GM21528 (cell line): Measurements from ENCODE around the gene LRCH4.

ENCODE experiments used
- ATAC-seq: cut with Tn5 transposase; IDR thresholded peaks from one replicate; pipeline ENCODE4 v1.9.1; 2021; ENCODE audit warnings: mild to moderate bottlenecking, moderate library complexity; ENCODE audit not compliant: unreplicated experiment, low FRiP score

The LRCH4 gene

DNA sequence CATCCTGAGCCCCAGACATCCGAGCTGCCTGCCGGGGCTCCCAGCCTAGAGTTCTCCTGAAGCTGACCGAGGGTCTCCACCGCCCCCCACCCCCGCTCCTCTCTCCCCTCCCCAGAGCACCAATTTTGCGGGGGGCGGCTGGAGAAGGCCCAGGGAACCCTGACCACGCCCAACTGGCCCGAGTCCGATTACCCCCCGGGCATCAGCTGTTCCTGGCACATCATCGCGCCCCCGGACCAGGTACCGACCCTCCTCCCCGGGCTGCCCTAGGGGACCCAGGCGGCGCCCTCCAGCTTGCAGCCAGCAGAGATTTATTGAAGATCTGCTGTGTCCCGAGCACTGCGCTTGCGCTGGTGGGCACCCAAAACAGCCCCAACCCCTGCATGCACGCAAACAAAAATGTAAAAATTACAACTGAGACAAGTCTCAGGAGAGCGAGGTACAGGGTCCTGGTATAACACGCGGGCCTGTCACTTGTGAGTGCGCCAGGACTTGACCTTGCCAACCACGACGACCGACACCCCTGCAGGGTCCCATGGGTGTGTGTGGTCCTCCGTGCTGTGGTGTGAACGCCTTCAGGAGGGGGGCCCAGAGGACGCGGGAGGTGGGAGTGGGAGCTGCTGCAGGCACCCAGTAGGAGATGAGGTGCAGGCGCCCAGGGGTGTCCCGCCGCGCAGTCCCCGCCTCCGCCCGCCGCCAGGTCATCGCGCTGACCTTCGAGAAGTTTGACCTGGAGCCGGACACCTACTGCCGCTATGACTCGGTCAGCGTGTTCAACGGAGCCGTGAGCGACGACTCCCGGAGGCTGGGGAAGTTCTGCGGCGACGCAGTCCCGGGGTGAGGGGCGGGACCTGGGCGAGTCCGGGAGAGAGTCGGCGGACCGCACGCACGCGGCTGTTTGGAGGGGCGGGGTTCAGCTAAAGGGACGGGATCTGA is 19.3 kb upstream of the LRCH4 start:
- ATAC-seq, result no peak

DNA sequence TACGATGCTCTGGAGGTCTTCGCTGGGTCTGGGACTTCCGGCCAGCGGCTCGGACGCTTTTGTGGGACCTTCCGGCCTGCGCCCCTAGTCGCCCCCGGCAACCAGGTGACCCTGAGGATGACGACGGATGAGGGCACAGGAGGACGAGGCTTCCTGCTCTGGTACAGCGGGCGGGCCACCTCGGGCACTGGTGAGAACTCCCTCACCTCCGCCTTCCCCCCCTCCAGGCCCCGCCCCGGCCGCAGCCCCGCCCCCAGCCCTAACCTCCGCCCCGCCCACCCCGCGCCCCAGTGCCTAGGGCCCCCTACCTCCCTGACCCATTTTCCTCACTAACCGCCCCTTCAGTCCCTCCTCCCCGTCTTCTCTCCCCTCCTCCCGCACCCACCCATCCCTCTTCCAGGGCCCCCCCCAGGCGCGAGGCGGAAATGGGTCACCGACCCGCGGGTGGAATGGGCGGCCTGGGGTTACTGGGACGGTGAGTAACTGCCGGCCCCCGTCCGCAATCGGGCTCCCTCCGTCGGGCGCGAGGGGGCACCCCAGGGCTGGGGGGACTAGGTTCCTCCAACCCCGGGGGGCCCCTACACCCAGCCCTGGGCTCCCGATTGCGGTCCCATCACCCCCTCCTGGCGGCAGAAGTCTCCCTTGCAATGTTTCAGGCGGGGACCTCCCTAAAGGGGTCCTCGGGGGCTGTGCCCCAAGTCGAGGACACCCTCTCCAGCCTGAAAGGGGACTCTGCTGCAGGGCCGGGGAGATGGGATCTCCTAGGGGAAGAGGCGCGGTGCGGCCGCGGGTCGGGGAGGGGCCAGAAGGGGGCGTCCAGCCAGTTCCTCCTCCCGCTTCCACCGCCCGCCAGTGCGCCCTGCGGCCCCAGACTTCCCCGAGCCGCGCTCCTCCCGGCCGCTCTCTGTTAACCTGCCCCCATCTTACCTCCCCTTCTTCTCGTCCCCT is 18.4 kb upstream of the LRCH4 start:
- no peak for ATAC-seq

DNA sequence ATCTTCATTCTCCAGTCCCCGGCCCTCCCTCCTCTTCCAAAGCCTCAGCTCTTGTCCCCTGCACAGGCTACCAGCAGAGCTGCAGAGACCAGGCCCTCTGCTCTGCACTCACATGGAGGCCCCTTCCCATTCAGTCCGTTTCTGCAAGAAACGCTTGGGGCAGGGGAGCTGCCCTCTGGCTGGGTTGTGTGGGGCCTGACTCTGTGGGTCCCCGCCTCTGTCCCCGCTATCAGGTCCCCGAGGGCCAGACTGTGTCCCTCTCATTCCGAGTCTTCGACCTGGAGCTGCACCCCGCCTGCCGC is 17.7 kb upstream of the LRCH4 start:
- ATAC-seq, result no peak

DNA sequence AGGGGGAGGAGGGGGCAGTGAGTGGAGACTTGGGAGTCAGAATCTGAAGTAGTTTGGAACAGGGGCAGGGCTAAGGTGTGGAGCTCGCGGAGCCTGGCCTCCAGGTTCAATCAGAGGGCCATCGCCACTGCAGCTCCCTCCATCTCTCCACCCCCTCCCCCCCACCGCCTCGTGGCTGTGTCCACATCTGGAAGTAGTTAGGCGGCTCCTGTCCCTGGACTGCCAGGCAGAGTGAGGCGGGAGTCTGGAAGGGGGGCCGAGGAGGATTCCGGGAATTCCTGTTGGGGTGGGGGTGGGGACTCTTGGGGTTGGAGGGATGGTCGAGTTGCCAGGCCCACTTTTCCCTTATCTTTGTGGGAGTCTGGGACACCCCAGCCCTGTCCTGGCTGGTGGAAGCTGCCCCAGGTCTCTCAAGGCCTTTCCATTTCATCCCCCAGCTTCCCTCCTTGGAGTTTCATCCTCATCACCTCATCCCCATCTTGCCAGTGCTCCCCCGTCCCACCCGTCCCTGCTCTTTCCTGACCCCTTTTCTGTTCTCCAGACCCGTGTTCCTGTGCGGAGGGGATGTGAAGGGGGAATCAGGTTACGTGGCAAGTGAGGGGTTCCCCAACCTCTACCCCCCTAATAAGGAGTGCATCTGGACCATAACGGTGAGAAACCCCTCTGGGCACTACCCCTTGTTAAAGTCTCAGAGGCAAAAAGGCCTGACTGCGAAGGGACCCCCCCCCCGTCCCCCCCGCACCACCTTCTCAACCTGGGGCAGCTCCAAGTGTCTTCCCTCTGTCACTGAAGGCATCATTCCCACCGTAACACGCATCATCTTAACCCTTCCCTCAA is 17.2 kb upstream of the LRCH4 start:
- ATAC-seq, result no peak

DNA sequence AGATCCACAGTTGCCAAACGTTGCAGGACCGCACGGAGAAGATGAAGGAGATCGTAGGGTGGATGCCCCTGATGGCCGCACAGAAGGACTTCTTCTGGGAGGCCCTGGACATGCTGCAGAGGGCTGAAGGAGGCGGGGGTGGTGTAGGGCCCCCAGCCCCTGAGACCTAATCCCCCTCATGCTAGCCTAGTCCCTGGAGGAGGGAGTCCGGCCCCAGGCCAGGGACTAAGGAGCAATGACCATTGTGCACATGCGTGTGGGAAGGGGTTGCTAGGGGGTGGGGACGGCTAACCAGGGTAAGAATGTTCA is 14.8 kb upstream of the LRCH4 start:
- ATAC-seq, result no peak

DNA sequence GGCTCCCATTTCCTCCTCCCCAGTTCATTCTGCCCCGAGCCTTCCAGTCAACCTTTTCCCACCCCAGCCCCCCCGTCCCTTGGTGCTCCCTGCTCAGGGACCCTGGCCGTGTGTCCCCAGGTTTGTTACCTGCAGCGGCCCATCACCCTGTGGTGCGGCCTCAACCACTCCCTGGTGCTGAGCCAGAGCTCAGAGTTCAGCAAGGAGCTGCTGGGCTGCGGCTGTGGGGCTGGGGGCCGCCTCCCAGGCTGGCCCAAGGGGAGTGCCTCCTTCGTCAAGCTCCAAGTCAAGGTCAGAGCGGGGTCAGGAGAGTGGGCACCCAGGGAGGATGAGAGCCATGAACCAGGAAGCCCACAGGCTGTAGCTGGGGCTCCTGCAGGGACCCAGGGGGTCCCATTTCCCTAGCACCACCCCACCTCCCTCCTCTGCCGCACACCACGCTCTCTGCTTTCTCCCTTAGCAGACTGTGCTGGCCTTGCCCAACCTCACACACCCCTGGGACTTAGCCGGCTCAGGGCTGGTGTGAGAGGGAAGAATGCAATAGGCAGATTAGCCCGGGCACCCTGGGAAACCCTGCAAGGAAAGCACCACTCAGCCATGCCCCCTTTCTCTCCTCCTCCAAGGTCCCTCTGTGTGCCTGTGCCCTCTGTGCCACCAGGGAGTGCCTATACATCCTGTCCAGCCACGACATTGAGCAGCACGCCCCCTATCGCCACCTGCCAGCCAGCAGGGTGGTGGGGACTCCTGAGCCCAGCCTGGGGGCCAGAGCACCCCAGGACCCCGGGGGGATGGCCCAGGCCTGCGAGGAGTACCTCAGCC is 14.2 kb upstream of the LRCH4 start:
- no peak for ATAC-seq

DNA sequence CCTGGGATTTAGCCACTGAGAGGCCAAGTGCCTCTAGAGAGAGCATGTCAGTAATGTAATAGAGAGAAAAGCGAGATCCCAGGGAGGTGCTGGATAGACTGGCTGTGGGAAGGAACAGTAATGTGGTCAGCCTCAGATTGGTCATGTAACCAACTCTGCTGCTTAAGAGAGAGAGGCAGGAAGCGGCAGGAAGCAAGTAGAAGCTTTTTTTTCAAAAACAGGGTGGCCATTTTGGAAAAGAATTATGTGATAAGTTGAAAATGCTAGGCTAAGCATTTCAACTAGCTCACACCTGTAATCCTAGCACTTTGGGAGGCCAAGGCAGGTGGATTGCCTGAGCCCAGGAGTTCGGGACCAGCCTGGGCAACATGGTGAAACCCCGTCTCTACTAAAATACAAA is 12.5 kb upstream of the LRCH4 start:
- ATAC-seq, result no peak

DNA sequence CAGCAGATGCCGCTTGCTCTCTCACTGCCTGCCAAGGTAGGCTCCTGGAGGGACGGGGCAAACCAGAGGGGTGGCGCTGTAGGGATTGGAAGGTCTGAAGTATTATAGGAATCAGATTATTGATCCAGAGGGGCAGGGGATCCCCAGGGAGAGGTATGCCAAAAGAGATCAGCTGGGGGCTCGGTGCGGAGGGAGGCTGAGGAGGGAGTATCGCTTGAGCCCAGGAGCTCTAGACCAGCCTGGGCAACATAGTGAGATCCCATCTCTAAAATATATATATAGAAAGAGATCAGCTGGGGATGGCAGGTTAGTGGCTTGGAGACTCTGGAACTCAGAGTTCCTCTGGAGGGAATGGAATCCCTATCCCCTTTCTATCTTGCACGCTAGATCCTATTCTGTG is 9.3 kb upstream of the LRCH4 start:
- ATAC-seq, result no peak

DNA sequence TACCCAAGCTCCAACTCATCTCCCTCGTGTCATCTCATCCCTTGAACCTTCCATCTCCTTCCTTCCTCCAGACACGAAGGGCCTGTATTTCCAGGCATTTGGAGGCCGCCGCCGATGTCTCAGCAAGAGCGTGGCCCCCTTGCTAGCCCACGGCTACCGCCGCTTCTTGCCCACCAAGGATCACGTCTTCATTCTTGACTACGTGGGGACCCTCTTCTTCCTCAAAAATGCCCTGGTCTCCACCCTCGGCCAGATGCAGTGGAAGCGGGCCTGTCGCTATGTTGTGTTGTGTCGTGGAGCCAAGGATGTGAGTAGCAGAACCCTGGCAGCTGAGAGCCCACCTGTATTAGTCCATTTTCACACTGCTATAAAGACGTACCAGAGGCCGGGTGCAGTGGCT is 5.7 kb upstream of the LRCH4 start:
- ATAC-seq, result no peak

DNA sequence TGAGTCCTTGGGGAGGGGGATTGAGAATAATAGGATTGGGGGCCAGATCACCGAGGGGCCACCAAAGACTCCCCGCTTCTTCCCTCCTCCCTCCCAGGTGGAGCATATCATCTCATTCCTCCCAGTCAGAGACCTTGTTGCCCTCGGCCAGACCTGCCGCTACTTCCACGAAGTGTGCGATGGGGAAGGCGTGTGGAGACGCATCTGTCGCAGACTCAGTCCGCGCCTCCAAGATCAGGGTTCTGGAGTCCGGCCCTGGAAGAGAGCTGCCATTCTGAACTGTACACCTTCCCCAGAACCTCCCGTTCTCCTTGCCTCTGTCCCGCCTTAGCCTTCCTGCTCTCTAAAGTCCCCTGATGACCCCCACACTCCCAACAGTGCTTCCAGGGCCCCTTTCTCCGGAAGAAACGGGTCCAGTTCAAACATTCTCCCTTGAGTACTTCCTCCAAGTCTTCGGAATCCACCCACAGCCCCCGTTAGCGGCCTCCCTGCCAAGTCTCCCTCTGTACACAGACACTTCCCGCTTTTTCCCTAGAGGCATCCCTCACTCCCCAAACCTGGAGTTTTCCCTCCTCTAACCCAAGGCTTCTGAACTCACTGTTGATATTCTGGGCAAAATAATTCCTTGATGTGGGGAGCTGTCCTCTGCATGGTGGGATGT is 4.3 kb upstream of the LRCH4 start:
- no peak for ATAC-seq

DNA sequence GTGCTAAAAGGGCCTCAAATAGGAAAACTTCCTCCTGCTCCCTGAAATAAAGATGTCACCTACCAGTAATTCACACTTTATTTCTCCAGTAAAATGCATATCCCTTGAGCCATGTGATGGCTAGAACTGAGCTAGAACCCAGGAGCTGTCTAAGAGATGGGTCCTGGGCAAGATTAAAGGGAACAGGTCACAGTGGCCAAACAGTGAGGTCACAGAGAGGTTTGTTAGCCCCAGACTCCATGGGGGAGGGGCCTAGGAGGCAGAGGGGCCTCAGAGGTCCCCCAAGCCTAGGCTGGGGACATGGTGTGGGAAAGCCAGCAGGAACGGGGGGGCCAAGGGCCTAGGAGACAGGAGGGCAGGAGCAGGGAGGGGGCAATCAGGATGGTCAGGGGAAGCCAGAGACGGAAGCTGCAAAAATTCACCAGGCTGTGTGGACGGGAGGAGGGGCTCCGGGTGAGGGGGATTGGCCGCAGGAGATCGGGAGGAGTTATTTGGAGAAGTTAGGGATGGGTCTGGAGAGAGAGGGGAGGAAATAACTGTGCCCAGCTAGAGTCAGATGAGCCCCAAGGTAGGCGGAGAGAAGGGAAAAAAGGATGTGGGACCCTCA is 3.5 kb upstream of the LRCH4 start:
- ATAC-seq, result no peak

DNA sequence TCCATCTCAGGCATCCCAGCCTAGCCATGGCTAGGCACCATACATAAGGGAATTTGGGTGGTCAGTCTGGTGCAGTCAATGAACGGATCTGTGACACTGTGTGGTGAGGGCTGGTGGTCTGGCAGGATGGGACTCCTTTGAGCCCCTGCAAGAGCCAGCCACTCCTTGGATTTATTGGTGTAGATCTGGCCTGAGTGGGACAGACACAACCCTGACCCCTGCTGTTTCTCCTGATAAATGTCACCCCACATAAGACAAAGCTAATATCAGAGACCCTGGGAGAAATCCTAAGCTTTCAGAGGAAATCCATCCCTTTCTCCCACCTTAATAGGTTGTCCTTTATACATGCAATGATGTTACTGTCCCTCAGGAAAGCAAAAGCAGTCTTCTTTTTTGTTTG is 2.5 kb upstream of the LRCH4 start:
- no peak for ATAC-seq

DNA sequence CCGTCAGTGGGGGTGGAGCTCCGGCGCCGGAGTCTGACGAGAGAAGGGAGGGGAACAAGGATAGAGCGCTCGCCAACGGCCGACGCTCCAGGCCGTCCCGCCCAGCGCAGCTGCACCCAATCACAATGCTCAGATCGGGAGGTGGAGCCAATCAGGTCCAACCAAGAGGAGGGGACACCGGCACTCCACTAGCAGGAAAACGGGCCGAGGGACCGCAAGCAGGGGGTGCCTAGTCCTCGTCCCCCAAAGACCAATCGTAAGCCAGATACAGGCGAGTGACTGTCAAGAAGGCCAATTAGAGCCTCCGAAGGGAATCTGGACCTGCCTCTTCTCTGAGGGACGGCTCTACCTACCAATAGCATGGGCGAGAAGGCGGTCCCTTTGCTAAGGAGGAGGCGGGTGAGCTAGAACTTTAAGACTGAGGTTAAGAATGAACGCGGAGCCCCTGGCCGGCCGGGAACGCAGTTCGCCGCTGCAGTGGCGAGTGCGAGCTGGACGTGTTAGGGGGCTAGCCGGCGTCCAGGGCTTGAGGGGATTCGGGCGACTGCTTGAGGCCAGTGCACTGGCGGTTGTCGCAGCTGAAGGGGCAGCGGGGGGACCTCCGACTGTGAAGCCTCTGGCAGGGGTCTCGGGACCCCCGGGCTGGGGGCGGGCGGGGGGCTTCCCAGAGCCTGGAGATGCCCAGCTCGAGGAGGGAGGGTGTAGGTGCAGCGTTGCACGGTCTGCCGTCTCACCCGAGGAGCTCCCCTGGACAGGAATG is 517 bp upstream of the LRCH4 start, which contains the start of gene FBXO24:
FBXO24 (plus strand) TSS at position 63 of the 760 bp plus-strand sequence; CDS start at position 361, 298 bp downstream.
- peak; percentile 83 for ATAC-seq

DNA sequence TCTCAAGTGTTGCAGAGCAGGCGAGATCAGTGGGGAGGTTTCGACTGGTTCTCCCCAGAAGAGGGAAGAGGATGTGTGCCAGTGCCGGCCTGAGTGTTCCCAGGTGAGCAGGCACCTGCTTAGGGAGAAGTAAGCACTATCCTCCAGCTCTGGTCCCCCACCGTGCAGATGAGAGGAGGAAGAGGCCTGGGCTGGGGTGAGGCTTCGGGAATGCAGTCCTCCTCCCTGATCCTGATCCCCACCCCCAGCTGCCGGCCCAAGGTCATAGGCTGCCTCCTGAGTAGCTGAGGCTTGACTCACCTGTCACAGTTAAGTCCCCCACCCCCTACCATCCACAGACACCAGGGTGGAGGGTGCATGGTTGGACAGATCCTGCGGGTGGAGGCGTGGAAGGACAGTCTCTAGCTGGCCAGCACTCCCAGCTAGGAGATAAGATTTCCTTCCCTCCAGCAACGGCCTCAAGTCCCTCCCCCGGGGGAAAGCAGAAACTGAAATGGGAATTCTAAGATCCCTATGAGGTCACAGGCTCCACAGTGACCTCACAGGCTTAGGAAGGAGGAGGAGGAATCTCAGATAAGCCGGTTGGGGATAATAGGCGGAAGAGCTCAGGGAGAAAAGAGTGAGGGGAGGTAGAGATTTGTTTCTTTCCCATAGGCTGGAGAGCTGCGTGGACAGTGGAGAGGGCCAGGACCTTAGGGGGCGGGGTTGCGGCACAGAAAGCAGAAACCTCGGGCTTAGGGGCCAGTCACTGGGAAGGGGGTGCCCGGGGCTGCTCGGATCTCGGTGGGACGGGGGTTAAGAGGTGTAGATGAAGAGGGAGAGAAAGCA is 1.0 kb downstream of the LRCH4 start:
- ATAC-seq, result no peak

DNA sequence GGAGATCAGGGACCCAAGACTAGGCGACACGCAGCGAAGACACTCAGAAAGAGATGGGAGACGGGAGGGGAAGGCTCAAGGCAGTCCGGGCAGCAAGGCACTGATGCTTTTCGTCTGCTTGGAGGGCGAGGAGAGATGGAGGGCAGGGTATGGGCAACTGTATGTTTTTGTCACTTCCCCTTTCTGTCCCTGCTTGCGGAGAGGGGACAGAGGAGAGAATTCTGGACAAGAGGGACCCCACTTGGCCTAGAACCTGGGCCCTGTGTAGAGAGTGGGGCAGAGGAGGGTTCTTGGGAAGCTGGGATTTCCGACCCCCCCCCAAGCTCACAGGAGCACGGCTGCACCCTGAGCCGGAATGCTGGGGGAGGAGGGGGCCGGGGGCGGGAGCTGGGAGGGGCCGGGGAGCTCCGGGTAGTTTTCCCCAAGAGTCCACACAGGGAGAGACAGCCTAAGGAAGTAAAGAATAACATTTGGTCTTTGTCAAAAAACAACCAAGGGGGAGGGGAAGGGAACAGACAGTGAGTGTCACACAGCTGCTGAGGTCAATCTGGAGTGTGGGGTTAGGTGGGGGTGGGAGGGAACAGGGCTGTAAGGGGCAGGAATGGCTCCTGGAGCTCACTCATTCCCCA is 1.8 kb downstream of the LRCH4 start:
- no peak for ATAC-seq

DNA sequence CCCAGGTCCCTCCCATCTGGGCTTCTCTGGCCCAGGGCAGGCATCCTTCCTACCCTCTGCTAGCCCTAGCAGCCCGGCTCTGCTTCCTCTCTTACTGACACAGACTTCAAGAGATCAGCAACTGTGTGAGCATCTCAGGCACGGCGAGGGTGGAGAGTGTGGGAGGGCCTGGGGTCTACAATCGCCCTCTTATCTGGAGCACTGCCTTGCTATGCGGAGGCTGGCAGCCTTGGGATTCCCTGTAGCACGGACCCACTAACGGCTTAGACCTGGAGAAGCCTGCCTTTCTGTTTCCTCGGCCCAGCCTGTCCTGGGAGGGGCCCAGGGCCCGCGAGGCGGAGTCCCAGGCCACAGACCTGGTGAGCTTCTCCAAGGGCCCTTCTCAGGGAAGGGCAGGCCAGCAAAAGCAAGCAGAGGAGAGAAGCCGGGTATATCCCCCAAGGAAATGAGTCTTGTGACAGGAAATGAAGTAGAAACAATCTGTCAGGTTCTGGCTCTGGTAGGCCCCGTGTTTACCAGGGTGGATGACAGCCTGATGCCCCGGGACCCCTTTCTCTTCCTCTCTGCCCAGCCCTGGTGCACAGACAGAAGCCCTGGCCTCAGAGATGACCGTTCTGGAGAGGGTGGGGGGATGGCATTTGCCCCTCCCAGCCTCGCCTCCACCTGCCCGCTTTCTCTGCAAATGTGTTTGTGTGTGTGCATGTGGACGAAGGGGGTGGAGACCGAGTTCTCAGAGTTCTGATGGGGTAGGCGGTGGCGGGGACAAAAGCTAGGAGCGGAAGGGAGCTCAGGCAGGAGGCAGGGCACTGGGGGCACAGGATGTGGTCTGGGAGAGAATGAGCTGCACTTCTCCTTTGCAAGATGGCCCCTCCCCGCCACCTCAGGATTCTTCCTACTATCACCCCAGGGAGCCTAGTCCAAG is 2.5 kb downstream of the LRCH4 start:
- ATAC-seq, result no peak
